Prostate gland (tissue), 2 donors: ENCODE measurements around the gene POFUT2. TPM values are rescaled to one million over a fixed set of nuclear protein-coding genes. Genes with fewer than 3 reads are reported as not detected.

Experiments
- DNase-seq: peaks from one replicate; pipeline ENCODE4 v3.0.0-alpha.2; 2019; ENCODE audit warnings: low spot score
- H3K27ac ChIP-seq, 2 donors: fragments of 200-600 bp; sonication (generic); 2 replicates each; pipeline ENCODE4 v1.5.1; 2017 to 2019
- H3K27me3 ChIP-seq: fragments of 200-600 bp; sonication (generic); replicated peaks from 2 replicates; pipeline ENCODE4 v1.5.1; 2019; ENCODE audit not compliant: insufficient read depth
- H3K36me3 ChIP-seq, 2 donors: fragments of 200-600 bp; sonication (generic); 1 replicate in 1 of 2; 2 replicates in 1 of 2; pipeline versions ENCODE4 v1.5.1 to v1.8.1; 2017 to 2019
- H3K4me1 ChIP-seq: fragments of 200-600 bp; sonication (generic); replicated peaks from 2 replicates; pipeline ENCODE4 v1.5.1; 2019
- H3K4me3 ChIP-seq, 2 donors: fragments of 200-600 bp; sonication (generic); 2 replicates each; pipeline ENCODE4 v1.5.1; 2017 to 2019
- H3K9me3 ChIP-seq: fragments of 200-600 bp; sonication (generic); 2 replicates; pipeline ENCODE4 v1.5.1; 2017
- POLR2A ChIP-seq: fragments of 450-650 bp; IDR thresholded peaks from one replicate; pipeline ENCODE4 v1.6.1; 2016; ENCODE audit warnings: antibody characterized with exemption, mild to moderate bottlenecking
- POLR2AphosphoS5 ChIP-seq: sonication (generic); formaldehyde crosslinking; IDR thresholded peaks from one replicate; pipeline ENCODE4 v1.6.1; 2017; ENCODE audit warnings: antibody characterized with exemption
- WGBS: methylation state at CpG from one replicate; pipeline ENCODE4 v1.1.5; 2018; 5-methylcytosine and 5-hydroxymethylcytosine counted together
- intact Hi-C: fragments of 100-400 bp; cut with DNase I; formaldehyde crosslinking; loops from one replicate; pipeline ENCODE4 v1.14.2; 2022
- total RNA-seq, 2 donors: library from RNA; depleted of rRNA; stranded (reverse); fragments of >200 nt; gene quantifications; one replicate each; pipeline ENCODE4 v1.1.0, GENCODE V29; 2016
- TF ChIP-seq, protein P1 (sequence below), 4 experiments: fragments of 200-600 bp in 2 of 4; fragments of 450-650 bp in 2 of 4; sonication (generic) in 2 of 4; IDR thresholded peaks; 1 replicate in 3 of 4; 2 replicates in 1 of 4; pipeline ENCODE4 v1.5.1; 2016 to 2019; ENCODE audit warnings: antibody characterized with exemption in 4 of 4, mild to moderate bottlenecking in 2 of 4, moderate library complexity in 2 of 4

Gene POFUT2
- total RNA-seq, 2 donors from 2014 or later, result 20.2 to 52.4 TPM

DNA sequence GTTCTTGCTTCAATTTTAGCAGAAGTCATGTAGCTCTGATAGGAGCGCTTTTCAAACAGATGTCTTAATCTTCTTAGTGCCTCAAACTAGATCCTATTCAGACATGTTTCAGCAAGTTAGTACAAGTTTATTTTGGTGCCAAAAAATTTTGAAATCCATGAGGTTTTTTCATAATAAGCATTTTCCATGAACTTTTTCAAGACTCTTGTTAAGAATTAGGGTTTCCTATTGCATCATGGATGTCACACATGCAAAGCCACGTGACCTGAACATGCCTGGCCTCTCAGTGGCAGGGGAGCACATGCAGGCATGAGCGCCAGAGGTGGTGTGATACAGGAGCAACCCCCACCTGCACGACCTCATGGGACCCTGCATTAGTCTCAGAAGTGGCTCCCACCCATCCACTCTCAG, 67.6 kb downstream of the POFUT2 start:
- H3K9me3 ChIP-seq, result no peaks in the 10 kb centered on the region
- intact Hi-C loops, result loop anchor here (10.0 kb wide), 1 partner anchor 55 kb away; no protein-coding TSS in a partner anchor
- TF ChIP-seq POLR2A (no peak), POLR2AphosphoS5 (no peak)
- TF ChIP-seq, protein P1, sequence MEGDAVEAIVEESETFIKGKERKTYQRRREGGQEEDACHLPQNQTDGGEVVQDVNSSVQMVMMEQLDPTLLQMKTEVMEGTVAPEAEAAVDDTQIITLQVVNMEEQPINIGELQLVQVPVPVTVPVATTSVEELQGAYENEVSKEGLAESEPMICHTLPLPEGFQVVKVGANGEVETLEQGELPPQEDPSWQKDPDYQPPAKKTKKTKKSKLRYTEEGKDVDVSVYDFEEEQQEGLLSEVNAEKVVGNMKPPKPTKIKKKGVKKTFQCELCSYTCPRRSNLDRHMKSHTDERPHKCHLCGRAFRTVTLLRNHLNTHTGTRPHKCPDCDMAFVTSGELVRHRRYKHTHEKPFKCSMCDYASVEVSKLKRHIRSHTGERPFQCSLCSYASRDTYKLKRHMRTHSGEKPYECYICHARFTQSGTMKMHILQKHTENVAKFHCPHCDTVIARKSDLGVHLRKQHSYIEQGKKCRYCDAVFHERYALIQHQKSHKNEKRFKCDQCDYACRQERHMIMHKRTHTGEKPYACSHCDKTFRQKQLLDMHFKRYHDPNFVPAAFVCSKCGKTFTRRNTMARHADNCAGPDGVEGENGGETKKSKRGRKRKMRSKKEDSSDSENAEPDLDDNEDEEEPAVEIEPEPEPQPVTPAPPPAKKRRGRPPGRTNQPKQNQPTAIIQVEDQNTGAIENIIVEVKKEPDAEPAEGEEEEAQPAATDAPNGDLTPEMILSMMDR (IDR thresholded peaks at IDR 0.05), result no peak

DNA sequence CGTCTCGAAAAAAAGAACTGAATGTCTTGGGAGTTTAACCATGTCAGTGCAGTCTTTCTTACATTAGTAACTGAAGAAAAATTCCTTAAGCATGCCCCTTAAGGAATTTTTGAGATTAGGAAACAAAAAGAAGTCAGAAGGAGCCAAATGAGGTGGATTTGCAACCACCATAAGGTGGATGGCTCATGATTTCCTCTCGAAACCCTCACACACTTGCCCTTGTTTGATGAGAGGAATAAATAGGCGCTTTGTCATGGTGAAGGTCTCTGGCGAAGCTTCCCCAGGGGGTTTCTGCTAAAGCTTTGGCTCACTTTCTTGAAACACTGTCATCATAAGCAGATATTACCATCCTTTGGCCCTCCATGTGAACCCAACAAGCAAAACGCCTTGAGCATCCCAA, 68.2 kb downstream of the POFUT2 start:
- 91% methylated on average over 6 of the region's 6 CpGs for WGBS
- H3K36me3 ChIP-seq, result peaks cover 0 to 10% of the 10 kb centered on the region in 2 donors
- H3K27ac ChIP-seq, result no peak overlapping the region
- H3K27me3 ChIP-seq, result no peaks in the 10 kb centered on the region
- H3K4me3 ChIP-seq, result no peak overlapping the region
- intact Hi-C loops, result no loop called here
- no peaks in the 10 kb centered on the region for H3K9me3 ChIP-seq
- DNase-seq, result no peak
- no peaks in the 10 kb centered on the region for H3K4me1 ChIP-seq
- TF ChIP-seq POLR2AphosphoS5 (no peak), POLR2A (no peak)
- TF ChIP-seq, protein P1 (IDR thresholded peaks at IDR 0.05), result no peak

More for the DNA sequence above, 67.6 kb downstream of the POFUT2 start:
- 88% methylated on average over 4 of the region's 4 CpGs for WGBS
- no peak for DNase-seq
- peaks cover 1% of the 10 kb centered on the region for H3K4me1 ChIP-seq
- no peaks in the 10 kb centered on the region for H3K27me3 ChIP-seq
- no peak overlapping the region for H3K4me3 ChIP-seq
- H3K27ac ChIP-seq, result no peak overlapping the region
- peaks cover 0 to 10% of the 10 kb centered on the region in 2 donors for H3K36me3 ChIP-seq

DNA sequence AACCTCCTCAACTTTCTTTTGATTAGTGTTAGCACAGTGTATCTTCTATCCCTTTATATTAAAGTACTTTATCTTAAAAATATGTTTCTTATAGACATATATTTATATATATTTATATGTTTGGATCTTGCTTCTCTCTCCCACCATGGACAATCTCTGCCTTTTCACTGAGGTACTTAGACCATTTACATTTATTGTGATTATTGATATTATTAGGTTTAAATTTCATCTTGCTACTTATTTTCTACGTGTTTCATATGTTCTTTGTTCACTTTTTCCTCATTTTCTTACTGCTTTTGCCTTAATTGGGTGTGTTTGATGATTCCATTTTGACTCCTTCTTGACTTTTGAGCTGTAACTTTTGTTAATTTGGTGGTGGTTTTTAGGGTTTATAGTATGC, 70.7 kb downstream of the POFUT2 start:
- DNase-seq, result no peak
- no peaks in the 10 kb centered on the region for H3K9me3 ChIP-seq
- peaks cover 0 to 2% of the 10 kb centered on the region in 2 donors for H3K36me3 ChIP-seq
- H3K4me1 ChIP-seq, result no peaks in the 10 kb centered on the region
- intact Hi-C loops, result no loop called here
- H3K4me3 ChIP-seq, result no peak overlapping the region
- H3K27me3 ChIP-seq, result no peaks in the 10 kb centered on the region
- no peak for TF ChIP-seq POLR2A
- TF ChIP-seq, protein P1 (IDR thresholded peaks at IDR 0.05), result no peak
- TF ChIP-seq POLR2AphosphoS5, result no peak
- 85% methylated on average over 1 of the region's 1 CpG for WGBS
- no peak overlapping the region for H3K27ac ChIP-seq

DNA sequence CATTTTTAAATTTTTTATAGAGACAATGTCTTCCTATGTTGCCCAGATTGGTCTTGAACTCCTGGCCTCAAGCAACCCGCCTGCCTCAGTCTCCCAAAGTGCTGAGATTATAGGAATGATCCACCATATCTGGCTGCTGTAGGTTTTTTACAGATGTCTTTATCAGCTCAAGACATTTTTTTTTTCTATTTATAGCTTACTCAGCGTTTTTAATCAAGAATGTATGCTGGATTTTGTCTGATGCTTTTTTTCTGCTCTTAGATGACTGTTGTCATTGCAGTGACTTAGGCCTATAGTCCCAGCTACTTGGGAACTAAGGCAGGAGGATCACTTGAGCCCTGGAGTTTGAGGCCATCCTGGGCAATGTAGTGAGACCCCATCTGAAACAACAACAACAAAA, 72.5 kb downstream of the POFUT2 start:
- H3K36me3 ChIP-seq, result no peaks in the 10 kb centered on the region
- no peaks in the 10 kb centered on the region for H3K9me3 ChIP-seq
- intact Hi-C loops, result no loop called here

More for the DNA sequence above, 72.5 kb downstream of the POFUT2 start:
- no peak for DNase-seq
- no peak overlapping the region for H3K27ac ChIP-seq
- no peaks in the 10 kb centered on the region for H3K4me1 ChIP-seq
- WGBS, result 95% methylated on average over 2 of the region's 2 CpGs
- TF ChIP-seq, protein P1 (IDR thresholded peaks at IDR 0.05), result no peak
- TF ChIP-seq POLR2A, result no peak
- TF ChIP-seq POLR2AphosphoS5, result no peak
- H3K27me3 ChIP-seq, result no peaks in the 10 kb centered on the region
- no peak overlapping the region for H3K4me3 ChIP-seq

Other genes starting within 250 kb of the POFUT2 start
- 10 to 100 TPM; 21.0 to 30.9 TPM for gene ADARB1, start 213.3 kb downstream of the POFUT2 start, total RNA-seq
- gene COL18A1, start 117.3 kb upstream of the POFUT2 start, total RNA-seq, result 100 to 1,000 TPM in 1 of 2 donors, 10 to 100 TPM in 1; 56.2 to 229 TPM